ENCODE data around the gene AMH. TPM values are rescaled to one million over a fixed set of nuclear protein-coding genes. Genes with fewer than 3 reads are reported as not detected.

The AMH gene
- total RNA-seq, 1 donor from 2014 or later, result 1.5 TPM

GRCh38 chr19:2245273-2245672, 3.9 kb upstream of the AMH start:
- DNase-seq (ENCODE audit: low spot score), result no peak
- intact Hi-C loops (cut with DNase I), result no loop called here

GRCh38 chr19:2246014-2246620, 3.0 kb upstream of the AMH start:
- no peak for DNase-seq (ENCODE audit: low spot score)
- intact Hi-C loops (cut with DNase I), result no loop called here

GRCh38 chr19:2246801-2247361, 2.2 kb upstream of the AMH start:
- intact Hi-C loops (cut with DNase I), result no loop called here
- no peak for DNase-seq (ENCODE audit: low spot score)

- no peak for DNase-seq (ENCODE audit: low spot score)
Observed at GRCh38 chr19:2247433-2248101, 1.6 kb upstream of the AMH start.

GRCh38 chr19:2248136-2249009, 750 bp upstream of the AMH start:
- intact Hi-C loops (cut with DNase I), result no loop called here
- DNase-seq (ENCODE audit: low spot score), result no peak

More at GRCh38 chr19:2247433-2248101, 1.6 kb upstream of the AMH start:
- intact Hi-C loops (cut with DNase I), result no loop called here

- no peak for DNase-seq (ENCODE audit: low spot score)
- intact Hi-C loops (cut with DNase I), result no loop called here
Observed at GRCh38 chr19:2249880-2250765, 1.0 kb downstream of the AMH start.

GRCh38 chr19:2250766-2251105, 1.6 kb downstream of the AMH start:
- intact Hi-C loops (cut with DNase I), result no loop called here
- no peak for DNase-seq (ENCODE audit: low spot score)

GRCh38 chr19:2251106-2252054, 2.3 kb downstream of the AMH start:
- intact Hi-C loops (cut with DNase I), result no loop called here
- no peak for DNase-seq (ENCODE audit: low spot score)

- DNase-seq (ENCODE audit: low spot score), result no peak
- intact Hi-C loops (cut with DNase I), result no loop called here
Observed at GRCh38 chr19:2252055-2252796, 3.1 kb downstream of the AMH start.

GRCh38 chr19:2252797-2253105, 3.6 kb downstream of the AMH start:
- intact Hi-C loops (cut with DNase I), result no loop called here
- no peak for DNase-seq (ENCODE audit: low spot score)

GRCh38 chr19:2253106-2254063, 4.3 kb downstream of the AMH start:
- intact Hi-C loops (cut with DNase I), result no loop called here
- no peak for DNase-seq (ENCODE audit: low spot score)

GRCh38 chr19:2254064-2254872, 5.1 kb downstream of the AMH start:
- intact Hi-C loops (cut with DNase I), result no loop called here

GRCh38 chr19:2255112-2255845, 6.2 kb downstream of the AMH start:
- DNase-seq (ENCODE audit: low spot score), result no peak

More at GRCh38 chr19:2254064-2254872, 5.1 kb downstream of the AMH start:
- DNase-seq (ENCODE audit: low spot score), result no peak

GRCh38 chr19:2255982-2256685, 7.0 kb downstream of the AMH start, which contains the start of gene JSRP1:
Gene JSRP1, minus strand, starts transcription at chr19:2256417. Its CDS starts 1,103 bp downstream, at chr19:2255314.
- intact Hi-C loops (cut with DNase I), result no loop called here
- DNase-seq (ENCODE audit: low spot score), result no peak

More at GRCh38 chr19:2255112-2255845, 6.2 kb downstream of the AMH start:
- intact Hi-C loops (cut with DNase I), result no loop called here
